Measurements from ENCODE around the gene ITGA5.

ITGA5 gene

GRCh38 chr12:54429014-54429471 lies 10.0 kb upstream of the ITGA5 start:
- no peak for DNase-seq

- DNase-seq = no peak
These were observed 9.3 kb upstream of the ITGA5 start for GRCh38 chr12:54428050-54429013.

DNA sequence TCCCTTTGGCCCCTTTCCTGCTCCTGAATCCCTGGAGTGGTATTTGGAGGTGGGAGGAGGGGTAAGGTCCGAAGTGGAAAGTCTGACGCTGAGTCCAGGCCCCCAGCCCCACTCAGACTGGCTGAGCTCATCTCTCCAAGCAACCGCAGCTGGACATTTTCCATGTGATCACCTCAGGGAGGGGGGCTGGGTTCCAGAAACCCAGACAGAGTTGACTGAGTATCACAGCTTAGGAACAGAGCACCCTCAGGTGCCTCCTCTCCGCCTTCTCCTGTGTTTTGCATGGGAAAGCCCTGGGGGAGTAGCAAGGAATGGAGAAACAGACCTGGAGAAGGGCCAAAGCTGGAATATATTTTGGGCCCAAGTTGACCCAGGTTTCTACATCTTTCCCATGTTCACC lies 8.0 kb upstream of the ITGA5 start:
- no peak for DNase-seq

DNA sequence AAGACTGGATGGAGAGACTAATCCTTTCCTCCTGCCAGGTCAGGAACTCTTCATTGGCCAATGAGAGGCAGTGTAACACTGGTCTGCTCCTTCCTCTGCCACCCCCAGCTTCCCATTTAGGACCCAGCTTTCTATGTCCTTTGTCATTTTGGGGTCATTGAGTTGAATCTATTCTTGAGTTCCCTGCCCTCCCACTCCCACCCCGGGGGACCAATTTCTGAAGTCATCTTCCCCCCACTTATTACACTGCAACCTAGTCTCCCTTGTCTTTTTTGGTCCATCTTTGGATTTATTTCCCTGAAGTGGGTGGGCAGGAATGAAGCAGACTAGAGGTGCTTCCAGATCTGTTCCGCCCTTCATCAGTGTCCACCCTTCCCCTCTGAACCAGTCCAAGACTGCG lies 7.6 kb upstream of the ITGA5 start:
- DNase-seq = no peak

DNA sequence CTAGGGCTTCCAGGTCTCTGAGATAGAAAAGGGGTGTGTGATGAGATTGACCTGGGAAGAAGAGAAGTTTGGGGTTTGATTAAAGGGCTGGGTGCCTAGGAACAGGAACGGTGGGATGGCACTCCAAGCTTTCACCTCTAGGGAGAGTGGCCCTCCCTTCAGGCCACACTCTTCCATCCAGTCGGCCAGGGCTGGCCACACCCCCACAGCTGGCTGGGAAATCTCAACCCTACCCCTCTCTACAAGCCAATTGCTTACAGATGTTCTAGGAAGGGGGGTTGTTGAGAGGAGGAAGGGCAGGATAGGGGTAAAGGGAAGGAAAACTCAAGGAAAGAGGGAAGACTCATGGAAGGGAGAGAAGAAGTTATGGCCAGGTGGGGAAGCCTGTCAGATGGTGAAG lies 6.6 kb upstream of the ITGA5 start:
- DNase-seq = no peak

GRCh38 chr12:54424224-54424623 lies 5.2 kb upstream of the ITGA5 start:
- DNase-seq = no peak

- no peak for DNase-seq
These were observed 4.7 kb upstream of the ITGA5 start for GRCh38 chr12:54423816-54424150.

GRCh38 chr12:54421879-54422250 lies 2.8 kb upstream of the ITGA5 start:
- no peak for DNase-seq

GRCh38 chr12:54421175-54421878 lies 2.3 kb upstream of the ITGA5 start:
- no peak for DNase-seq

DNA sequence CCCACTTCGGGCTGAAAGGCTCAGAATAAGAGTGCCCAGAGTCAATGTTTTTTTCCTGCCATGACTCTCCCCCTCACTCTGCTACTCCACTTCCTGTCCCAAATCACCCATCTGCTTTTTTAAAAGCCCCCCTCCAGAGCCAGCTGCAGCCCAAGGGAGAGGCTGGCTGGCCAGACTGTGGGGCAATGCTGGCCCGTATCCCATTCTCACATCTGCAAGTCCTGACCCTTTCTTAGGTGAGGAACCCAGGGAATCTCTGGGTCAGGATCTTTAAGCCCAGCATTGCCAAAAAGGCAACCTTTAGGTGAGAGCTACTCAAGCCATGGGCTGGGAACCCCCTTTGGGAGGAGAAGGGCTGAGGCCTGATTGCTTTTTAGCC lies 1.7 kb upstream of the ITGA5 start:
- DNase-seq = no peak

GRCh38 chr12:54418441-54419087 lies 502 bp downstream of the ITGA5 start:
- DNase-seq = no peak

GRCh38 chr12:54417712-54418440 lies 1.2 kb downstream of the ITGA5 start:
- no peak for DNase-seq

DNA sequence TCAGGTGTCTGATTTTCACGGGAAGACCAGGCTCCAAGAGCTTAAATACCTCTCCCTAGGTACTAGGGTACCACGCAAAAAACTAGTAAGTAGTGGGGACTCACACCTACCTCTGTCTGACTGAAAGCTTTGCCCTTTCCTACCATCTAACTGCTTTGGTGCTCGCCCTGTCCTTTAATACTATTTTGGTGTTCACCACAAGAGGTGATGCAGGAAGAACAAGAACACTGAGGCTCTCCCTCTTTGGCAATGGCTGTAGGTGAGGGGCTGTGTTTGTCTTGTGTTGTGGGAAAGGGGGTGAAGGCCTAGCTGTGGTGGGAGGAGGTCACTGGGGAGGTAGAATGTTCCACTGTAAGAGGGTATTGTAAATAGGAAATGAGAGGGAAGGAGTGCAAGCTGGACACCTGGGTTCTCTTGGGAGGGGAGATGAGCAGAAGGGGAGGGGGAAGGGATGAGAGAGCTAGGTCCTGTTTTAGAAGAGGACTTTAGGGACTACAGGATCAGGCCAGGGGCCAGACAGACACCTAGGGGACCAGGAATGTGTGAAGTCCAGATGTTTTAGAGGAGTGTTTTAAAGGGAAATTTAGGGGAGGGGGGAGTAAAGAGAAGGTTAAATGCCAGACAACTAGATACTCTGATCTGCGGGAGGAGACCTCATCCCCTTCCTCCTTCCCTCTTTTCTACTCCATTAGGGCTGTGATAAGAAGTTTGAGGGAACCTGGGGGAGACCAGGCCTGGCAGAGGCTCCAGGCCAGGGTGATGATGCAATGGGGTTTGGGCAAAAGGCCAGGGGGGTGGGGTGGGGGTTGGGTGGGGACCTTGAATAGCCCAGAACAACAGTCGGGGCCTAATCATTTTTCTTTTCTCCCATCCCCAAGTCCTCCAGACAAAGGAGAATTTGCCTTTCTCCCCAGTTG lies 2.1 kb downstream of the ITGA5 start:
- no peak for DNase-seq

GRCh38 chr12:54415221-54415929 lies 3.7 kb downstream of the ITGA5 start:
- DNase-seq = no peak

DNA sequence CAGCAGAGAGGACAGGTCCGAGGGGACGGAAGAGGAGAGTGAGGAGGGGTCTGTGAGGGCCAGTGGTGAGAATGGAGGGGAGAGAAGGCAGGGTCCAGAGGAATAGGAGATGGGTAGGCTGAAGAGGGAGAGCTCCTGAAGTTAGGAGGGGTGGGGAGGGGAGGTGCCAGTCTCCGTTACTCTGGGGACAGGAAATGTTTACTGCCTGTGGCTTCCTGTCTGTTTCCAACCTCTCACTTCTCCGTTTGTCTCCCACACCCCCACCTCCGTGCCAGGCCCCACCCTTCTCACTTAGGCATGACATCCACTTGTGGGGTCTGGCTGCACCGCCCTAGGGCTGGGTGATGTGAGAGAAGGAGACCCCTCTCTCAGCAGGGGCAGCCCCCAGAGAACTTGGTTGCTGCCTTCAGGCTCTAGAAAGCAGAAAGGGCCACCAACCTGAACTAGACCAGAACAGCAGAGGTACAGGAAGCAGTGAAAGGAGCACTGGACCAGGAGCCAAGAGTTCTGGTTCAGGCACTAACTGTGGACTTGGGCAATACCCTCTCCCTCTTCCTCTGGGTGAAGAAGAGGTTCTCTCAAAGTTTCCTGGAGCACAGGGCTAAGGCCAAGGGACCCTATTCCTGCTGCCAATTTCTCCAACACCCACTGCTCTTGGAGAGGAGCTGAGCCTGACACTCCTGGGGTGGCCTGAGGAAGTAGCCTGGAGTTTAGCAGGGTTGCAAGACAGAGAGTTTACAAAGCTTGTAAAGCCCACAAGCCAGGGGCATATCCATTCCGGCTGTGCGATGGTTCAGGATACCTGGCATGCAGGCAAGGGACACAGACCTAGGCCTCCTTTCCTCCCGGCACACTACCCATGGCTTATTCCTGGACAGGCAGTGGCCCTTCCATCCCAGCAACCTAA lies 5.5 kb downstream of the ITGA5 start:
- DNase-seq = peak; percentile 90

GRCh38 chr12:54412786-54413185 lies 6.3 kb downstream of the ITGA5 start:
- DNase-seq = peak; percentile 65

DNA sequence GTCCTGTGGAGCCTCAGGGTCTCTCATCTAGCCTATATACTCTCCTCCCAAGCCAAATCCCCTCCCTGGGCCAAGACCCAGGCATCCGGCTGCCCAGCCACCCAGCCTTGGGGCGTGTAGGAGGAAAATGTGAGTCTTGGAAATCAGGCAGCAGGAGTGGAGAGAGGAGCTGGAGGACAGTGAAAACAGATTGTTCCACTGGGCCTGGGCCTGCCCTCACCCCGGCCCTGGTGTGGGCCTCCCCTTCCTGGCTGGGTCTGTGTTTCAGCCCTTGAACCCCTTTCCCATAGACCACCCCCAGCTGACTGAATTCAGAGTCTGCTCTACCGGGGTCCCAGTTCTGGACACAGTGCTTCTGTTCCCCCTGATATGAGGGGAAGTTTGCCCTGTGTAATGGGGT lies 6.7 kb downstream of the ITGA5 start:
- peak; percentile 70 for DNase-seq

- DNase-seq = peak; percentile 82
These were observed 7.5 kb downstream of the ITGA5 start for GRCh38 chr12:54411391-54412241.

DNA sequence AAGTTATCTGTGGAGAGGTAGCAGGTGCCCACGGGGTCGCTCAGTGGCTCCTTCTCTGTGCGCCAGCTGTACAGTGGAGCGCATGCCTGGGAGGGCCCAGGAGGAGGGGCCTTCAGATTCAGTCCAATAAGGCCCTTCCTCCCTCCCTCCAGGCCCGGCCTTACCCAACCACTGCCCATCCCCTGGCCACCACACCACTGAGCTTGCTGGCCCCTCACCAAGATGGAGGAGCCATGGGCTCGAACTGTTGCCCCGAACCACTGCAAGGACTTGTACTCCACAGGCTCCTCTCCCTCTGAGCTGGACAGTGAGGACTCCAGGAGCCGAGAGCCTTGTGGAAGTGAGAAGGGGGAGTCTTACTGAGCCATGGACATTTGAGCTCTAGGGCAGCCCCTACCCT lies 9.8 kb downstream of the ITGA5 start:
- DNase-seq = no peak
